ENCODE data around the gene PXDN. TPM values are rescaled to one million over a fixed set of nuclear protein-coding genes. Genes with fewer than 3 reads are reported as not detected.
"Not testable (repeated sequence)": the region's sequence is repeated elsewhere in the genome, so short reads cannot be mapped to it uniquely, and the experiment has no call there.

PXDN gene
- total and polyA plus RNA-seq, 4 donors, result 10.6 to 109 (median 81.7) TPM

DNA sequence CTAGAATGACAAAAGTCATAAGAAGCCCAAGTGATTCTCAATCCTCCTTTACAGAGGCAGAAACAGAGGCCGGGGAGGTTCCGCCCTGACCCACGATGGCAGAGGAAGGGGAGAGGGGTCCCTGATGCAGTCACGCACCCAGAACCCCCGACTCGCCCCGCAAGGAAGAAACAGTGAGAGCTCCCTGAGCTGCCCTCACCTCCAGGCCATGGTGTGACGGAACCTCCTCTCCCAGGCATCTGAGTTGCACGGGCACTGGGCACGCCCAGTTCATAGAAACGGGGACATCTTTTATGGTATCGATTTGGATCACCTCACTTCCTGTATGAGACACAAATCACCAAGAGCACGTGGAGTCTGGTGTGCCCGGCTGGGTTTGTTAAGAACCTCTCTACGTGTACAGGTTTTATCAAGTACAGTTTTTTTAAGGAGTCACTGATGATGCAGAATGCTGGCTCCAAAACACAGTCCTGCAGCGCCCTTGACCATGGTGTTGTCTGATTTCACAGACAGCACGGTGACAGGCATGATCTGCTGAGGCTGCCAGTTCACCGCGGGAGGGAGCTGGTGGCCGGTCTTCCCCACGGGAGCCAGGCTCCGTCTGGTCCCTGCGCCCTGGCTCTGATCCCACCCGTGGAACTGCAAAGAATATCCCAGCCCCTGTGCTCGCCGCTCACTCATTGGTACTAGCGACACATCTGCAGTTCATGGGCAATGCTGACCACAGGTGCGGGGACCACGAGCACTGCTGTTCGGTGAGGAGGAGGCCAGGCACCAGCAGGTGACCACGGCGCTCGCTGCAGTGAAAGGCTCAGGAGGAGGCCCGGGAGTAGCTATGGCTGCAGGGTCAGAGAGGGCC lies 35.6 kb downstream of the PXDN start:
- 55 to 62% methylated on average over 34 of the region's 34 CpGs for WGBS, 2 donors
- H3K36me3 ChIP-seq (ENCODE audit: control insufficient read depth in 1 of 2, insufficient read depth in 2 of 2, low read length in 1 of 2), result no peaks in the 10 kb centered on the region
- peak; percentile 7 for ATAC-seq (ENCODE audit: low FRiP score)
- DNase-seq, result peak in 1 of 2 donors; percentile 29
- intact Hi-C loops (cut with DNase I), result loop anchor here in 1 of 2 donors (5.0 kb wide), 1 partner anchor 51 kb away; no protein-coding TSS in a partner anchor
- no peaks in the 10 kb centered on the region for H3K9me3 ChIP-seq (ENCODE audit: control insufficient read depth, low read length)
- no peaks in the 10 kb centered on the region for H3K27me3 ChIP-seq (ENCODE audit: control insufficient read depth in 1 of 2, insufficient read depth in 2 of 2, low read length in 1 of 2)
- no peak overlapping the region for H3K4me3 ChIP-seq (ENCODE audit: low read length in 2 of 2)
- H3K27ac ChIP-seq (ENCODE audit: low read depth in 1 of 2, low read length in 2 of 2), result peak overlapping the region in 1 of 2 donors; percentile 4
- H3K4me1 ChIP-seq (ENCODE audit: control insufficient read depth in 1 of 2, insufficient read depth in 2 of 2, low read length in 2 of 2), result no peaks in the 10 kb centered on the region

DNA sequence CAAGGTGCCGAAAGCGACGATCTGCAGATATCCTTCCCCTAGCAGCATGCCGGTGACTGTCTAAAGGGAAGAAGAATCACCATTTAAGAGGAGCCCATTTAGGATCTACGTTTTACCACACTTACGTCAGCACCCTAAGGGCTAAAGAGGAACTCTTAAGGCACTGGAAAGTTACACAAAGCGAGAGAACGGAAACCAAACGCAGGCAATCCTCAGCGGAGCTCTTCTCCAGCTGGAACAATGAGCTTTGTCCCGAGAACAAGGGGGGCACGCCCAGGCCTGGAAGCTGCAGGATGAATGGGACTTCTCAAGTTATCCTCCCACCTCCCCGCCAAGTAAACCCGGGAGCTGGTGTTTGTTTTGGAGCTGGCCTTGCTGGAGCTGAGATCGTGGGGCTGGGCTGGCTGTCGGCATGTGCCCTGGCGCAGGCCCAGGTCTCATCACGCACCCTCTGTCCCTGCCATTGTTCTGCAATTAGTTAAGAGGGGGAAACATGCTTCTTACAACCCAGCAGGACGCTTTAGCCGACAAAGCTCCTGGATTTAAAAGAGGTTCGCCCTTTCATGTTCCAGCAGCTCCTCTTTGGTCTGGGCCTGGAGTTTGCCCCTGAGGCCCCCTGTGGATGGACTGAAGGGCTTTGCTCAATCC lies 36.4 kb downstream of the PXDN start:
- WGBS, 2 donors, result 10 to 11% methylated on average over 21 of the region's 21 CpGs

DNA sequence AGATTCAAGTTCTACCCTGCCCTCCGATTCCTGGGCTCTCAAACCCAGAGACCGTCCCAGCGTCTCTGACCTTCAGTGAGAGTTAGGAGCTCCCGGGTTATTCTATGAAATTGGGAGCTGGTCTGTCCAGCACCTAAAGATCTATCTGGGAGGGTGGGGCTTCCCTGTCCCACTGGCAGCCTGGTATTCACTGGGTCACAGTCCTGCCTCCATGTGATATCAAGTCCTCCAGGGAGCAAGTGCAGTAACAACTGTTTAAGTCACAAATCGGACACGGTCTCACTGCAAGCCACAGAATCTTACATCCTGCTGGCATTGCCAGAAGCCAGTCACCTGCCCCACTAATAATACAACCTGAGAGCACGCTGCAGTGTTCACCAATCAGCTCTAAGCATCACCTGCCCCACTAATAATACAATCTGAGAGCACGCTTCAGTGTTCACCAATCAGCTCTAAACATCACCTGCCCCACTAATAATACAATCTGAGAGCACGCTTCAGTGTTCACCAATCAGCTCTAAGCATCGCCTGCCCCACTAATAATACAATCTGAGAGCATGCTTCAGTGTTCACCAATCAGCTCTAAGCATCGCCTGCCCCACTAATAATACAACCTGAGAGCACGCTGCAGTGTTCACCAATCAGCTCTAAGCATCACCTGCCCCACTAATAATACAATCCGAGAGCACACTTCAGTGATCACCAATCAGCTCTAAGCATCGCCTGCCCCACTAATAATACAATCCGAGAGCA lies 38.0 kb downstream of the PXDN start:
- ATAC-seq (ENCODE audit: low FRiP score); DNase-seq; H3K4me1 ChIP-seq (ENCODE audit: control insufficient read depth in 1 of 2, insufficient read depth in 2 of 2, low read length in 2 of 2); H3K36me3 ChIP-seq (ENCODE audit: control insufficient read depth in 1 of 2, insufficient read depth in 2 of 2, low read length in 1 of 2); H3K4me3 ChIP-seq (ENCODE audit: low read length in 2 of 2); H3K27me3 ChIP-seq (ENCODE audit: control insufficient read depth in 1 of 2, insufficient read depth in 2 of 2, low read length in 1 of 2); H3K27ac ChIP-seq (ENCODE audit: low read depth in 1 of 2, low read length in 2 of 2); H3K9me3 ChIP-seq (ENCODE audit: control insufficient read depth, low read length): not testable (repeated sequence)
- intact Hi-C loops (cut with DNase I), result loop anchor here in 1 of 2 donors (5.0 kb wide), 1 partner anchor 49 kb away; no protein-coding TSS in a partner anchor
- 59 to 70% methylated on average over 14 to 15 of the region's 15 CpGs for WGBS, 2 donors

More for the DNA sequence above, 36.4 kb downstream of the PXDN start:
- H3K27me3 ChIP-seq (ENCODE audit: control insufficient read depth in 1 of 2, insufficient read depth in 2 of 2, low read length in 1 of 2), result no peaks in the 10 kb centered on the region
- peak; percentile 79 to 84 for DNase-seq
- peak; percentile 78 for ATAC-seq (ENCODE audit: low FRiP score)
- no peaks in the 10 kb centered on the region for H3K4me1 ChIP-seq (ENCODE audit: control insufficient read depth in 1 of 2, insufficient read depth in 2 of 2, low read length in 2 of 2)
- peak overlapping the region in 1 of 2 donors; percentile 4 for H3K27ac ChIP-seq (ENCODE audit: low read depth in 1 of 2, low read length in 2 of 2)
- H3K36me3 ChIP-seq (ENCODE audit: control insufficient read depth in 1 of 2, insufficient read depth in 2 of 2, low read length in 1 of 2), result no peaks in the 10 kb centered on the region
- H3K4me3 ChIP-seq (ENCODE audit: low read length in 2 of 2), result no peak overlapping the region
- intact Hi-C loops (cut with DNase I), result loop anchor here in 1 of 2 donors (5.0 kb wide), 1 partner anchor 51 kb away; no protein-coding TSS in a partner anchor
- no peaks in the 10 kb centered on the region for H3K9me3 ChIP-seq (ENCODE audit: control insufficient read depth, low read length)

DNA sequence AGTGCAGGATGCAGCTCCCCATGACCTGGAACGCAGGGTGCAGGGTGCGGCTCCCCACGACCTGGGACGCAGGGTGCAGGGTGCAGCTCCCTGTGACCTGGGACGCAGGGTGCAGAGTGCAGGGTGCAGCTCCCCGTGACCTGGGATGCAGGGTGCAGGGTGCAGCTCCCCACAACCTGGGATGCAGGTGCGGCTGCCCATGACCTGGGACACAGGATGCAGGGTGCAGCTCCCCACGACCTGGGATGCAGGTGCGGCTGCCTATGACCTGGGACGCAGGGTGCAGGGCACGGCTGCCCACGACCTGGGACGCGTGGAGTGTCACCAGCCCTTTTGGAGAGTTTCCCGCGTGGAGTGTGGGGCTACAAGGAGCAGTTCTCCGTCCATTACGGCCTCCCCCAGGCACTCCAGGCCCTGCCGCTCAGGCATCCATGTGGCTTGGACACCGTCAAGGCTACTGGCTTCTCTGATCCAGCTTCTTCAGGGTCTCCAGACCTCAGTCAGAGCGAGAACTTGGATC lies 38.7 kb downstream of the PXDN start:
- peak; percentile 8 for ATAC-seq (ENCODE audit: low FRiP score)
- DNase-seq, result no peak
- 79 to 81% methylated on average over 21 of the region's 21 CpGs for WGBS, 2 donors
- H3K9me3 ChIP-seq (ENCODE audit: control insufficient read depth, low read length), result no peaks in the 10 kb centered on the region
- no peaks in the 10 kb centered on the region for H3K4me1 ChIP-seq (ENCODE audit: control insufficient read depth in 1 of 2, insufficient read depth in 2 of 2, low read length in 2 of 2)
- H3K4me3 ChIP-seq (ENCODE audit: low read length in 2 of 2), result no peak overlapping the region
- no peaks in the 10 kb centered on the region for H3K36me3 ChIP-seq (ENCODE audit: control insufficient read depth in 1 of 2, insufficient read depth in 2 of 2, low read length in 1 of 2)
- H3K27me3 ChIP-seq (ENCODE audit: control insufficient read depth in 1 of 2, insufficient read depth in 2 of 2, low read length in 1 of 2), result no peaks in the 10 kb centered on the region
- intact Hi-C loops (cut with DNase I), result loop anchor here in 1 of 2 donors (5.0 kb wide), 1 partner anchor 48 kb away; no protein-coding TSS in a partner anchor
- no peak overlapping the region for H3K27ac ChIP-seq (ENCODE audit: low read depth in 1 of 2, low read length in 2 of 2)

DNA sequence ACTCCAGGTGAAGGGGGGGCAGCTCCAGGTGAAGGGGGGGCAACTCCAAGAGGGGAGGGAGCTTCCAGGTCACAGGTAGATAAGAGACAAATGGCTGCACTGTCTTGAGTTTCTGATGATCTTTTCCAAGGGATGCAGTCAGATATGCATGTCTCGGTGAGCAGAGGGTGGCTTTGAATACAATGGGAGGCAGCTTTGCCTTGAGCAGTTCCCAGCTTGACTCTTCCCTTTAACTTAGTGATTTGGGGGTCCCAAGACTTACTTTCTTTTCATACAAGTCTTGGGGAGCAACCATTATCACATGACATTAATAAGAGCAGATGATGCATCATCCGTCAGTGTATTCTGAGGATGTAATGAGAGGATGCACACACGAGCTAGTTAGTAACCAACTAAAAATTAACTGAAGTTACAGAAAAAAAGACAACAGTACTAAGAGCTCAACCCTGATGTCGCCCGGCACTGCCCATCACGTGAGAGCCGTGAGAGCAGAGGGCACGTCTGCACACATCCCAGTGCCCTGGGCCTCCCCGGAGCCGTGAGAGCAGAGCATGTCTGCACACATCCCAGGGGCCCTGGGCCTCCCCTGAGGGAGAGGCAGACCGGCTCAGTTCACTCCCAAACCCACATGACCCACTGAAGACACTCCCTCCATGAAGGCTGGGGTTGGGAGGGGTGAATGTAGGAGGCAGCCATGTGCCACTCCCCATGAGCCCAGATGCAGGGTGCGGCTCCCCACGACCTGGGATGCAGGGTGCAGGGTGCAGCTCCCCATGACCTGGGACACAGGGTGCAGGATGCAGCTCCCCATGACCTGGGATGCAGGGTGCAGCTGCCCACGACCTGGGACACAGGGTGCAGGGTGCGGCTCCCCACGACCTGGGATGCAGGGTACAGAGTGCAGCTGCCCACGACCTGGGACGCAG lies 39.4 kb downstream of the PXDN start:
- no peaks in the 10 kb centered on the region for H3K9me3 ChIP-seq (ENCODE audit: control insufficient read depth, low read length)
- no peaks in the 10 kb centered on the region for H3K4me1 ChIP-seq (ENCODE audit: control insufficient read depth in 1 of 2, insufficient read depth in 2 of 2, low read length in 2 of 2)
- no peaks in the 10 kb centered on the region for H3K36me3 ChIP-seq (ENCODE audit: control insufficient read depth in 1 of 2, insufficient read depth in 2 of 2, low read length in 1 of 2)
- ATAC-seq (ENCODE audit: low FRiP score) (peak; percentile 36), DNase-seq (no peak)
- no peak overlapping the region for H3K4me3 ChIP-seq (ENCODE audit: low read length in 2 of 2)
- WGBS, 2 donors, result 44 to 50% methylated on average over 18 of the region's 18 CpGs
- H3K27me3 ChIP-seq (ENCODE audit: control insufficient read depth in 1 of 2, insufficient read depth in 2 of 2, low read length in 1 of 2), result no peaks in the 10 kb centered on the region
- H3K27ac ChIP-seq (ENCODE audit: low read depth in 1 of 2, low read length in 2 of 2), result no peak overlapping the region
- intact Hi-C loops (cut with DNase I), result loop anchor here in 1 of 2 donors (5.0 kb wide), 1 partner anchor 48 kb away; no protein-coding TSS in a partner anchor

DNA sequence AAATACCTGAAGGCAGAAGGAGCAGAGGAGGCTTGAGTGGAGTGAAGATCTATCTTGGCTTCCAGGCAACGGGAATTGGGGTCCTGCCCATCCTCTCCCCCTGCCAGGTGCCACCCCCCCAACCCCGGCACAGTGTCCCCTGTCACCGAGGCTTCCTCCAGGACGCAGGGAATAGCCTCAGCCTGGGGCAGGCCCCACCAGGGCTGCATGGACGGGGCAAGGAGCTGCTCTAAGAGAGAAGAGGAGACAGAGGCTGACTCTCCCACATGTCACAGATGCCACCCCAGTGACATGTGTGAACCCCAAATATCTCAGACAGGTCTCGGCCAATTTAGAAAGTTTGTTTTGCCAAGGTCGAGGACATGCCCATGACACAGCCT lies 42.1 kb downstream of the PXDN start:
- Histone ChIP-seq H3K9me3 (ENCODE audit: control insufficient read depth, low read length) (no peaks in the 10 kb centered on the region), H3K4me3 (ENCODE audit: low read length in 2 of 2) (no peak overlapping the region), H3K27me3 (ENCODE audit: control insufficient read depth in 1 of 2, insufficient read depth in 2 of 2, low read length in 1 of 2) (no peaks in the 10 kb centered on the region), H3K36me3 (ENCODE audit: control insufficient read depth in 1 of 2, insufficient read depth in 2 of 2, low read length in 1 of 2) (no peaks in the 10 kb centered on the region), H3K27ac (ENCODE audit: low read depth in 1 of 2, low read length in 2 of 2) (no peak overlapping the region), H3K4me1 (ENCODE audit: control insufficient read depth in 1 of 2, insufficient read depth in 2 of 2, low read length in 2 of 2) (no peaks in the 10 kb centered on the region)
- ATAC-seq (ENCODE audit: low FRiP score) (peak; percentile 15), DNase-seq (peak in 1 of 2 donors; percentile 51)
- intact Hi-C loops (cut with DNase I), result no loop called here
- 76 to 77% methylated on average over 7 of the region's 7 CpGs for WGBS, 2 donors

DNA sequence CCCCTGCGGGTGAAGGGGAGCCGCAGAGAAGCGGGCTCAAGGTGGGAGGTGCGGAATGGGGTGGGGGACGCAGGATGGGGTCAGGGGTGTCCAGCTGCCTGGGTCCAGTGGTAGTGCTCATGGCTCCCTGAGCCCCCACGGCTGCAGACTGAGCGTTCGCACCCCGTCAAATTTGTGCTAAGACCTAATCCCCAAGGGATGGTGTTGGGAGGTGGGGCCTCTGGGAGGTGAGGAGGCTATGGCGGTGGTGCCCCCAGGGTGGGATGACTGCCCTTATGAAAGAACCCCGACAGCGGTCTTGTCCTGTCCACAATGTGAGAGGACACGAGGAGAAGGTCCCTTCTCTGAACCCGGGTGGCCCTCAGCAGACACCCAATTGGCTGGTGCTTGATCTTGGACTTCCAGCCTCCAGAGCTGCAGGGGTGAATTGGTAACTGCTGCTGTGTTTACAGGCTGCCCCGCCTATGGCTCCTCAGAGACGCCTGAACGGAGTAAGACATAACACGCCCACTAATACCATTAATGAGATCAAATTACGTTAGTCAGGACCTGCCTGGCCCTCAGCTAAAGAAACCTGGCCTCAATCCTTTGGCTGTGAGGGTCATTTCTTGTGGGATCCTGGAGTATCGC lies 42.6 kb downstream of the PXDN start:
- Histone ChIP-seq H3K36me3 (ENCODE audit: control insufficient read depth in 1 of 2, insufficient read depth in 2 of 2, low read length in 1 of 2) (no peaks in the 10 kb centered on the region), H3K4me1 (ENCODE audit: control insufficient read depth in 1 of 2, insufficient read depth in 2 of 2, low read length in 2 of 2) (no peaks in the 10 kb centered on the region), H3K9me3 (ENCODE audit: control insufficient read depth, low read length) (no peaks in the 10 kb centered on the region), H3K27me3 (ENCODE audit: control insufficient read depth in 1 of 2, insufficient read depth in 2 of 2, low read length in 1 of 2) (no peaks in the 10 kb centered on the region), H3K4me3 (ENCODE audit: low read length in 2 of 2) (no peak overlapping the region), H3K27ac (ENCODE audit: low read depth in 1 of 2, low read length in 2 of 2) (no peak overlapping the region)
- DNase-seq (no peak), ATAC-seq (ENCODE audit: low FRiP score) (peak; percentile 38)
- WGBS, 2 donors, result 76 to 80% methylated on average over 20 of the region's 20 CpGs
- intact Hi-C loops (cut with DNase I), result no loop called here
